Activated T-cell treated with anti-CD3 and anti-CD28 coated beads, Interleukin-2, amount 50 U/mL, for 1 hour (primary cell): ENCODE data around the gene MAP3K20.
"Not testable (repeated sequence)": the region's sequence is repeated elsewhere in the genome, so short reads cannot be mapped to it uniquely, and the experiment has no call there.

Experiments
- DNase-seq: peaks from one replicate; pipeline ENCODE4 v3.0.0-alpha.2; 2020

The MAP3K20 gene

DNA sequence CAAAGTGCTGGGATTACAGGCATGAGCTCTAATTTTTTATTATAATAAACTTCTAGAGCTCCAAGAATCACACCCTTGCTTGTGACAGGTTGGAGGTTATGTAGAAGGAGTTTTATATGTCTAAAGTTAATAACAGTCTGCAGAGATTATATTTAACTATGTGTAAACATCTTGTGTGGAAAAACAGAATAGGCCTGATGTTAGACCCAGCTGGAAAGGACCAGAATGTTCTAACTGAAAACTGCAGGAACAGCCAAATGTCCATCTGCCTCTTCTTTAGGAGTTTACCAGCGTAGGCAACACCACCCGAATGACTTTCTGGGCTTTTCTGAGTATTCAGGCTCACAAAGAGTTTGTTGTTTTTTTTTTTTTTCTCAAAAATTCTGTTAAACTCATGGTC is 211.9 kb downstream of the MAP3K20 start:
- DNase-seq: no peak

DNA sequence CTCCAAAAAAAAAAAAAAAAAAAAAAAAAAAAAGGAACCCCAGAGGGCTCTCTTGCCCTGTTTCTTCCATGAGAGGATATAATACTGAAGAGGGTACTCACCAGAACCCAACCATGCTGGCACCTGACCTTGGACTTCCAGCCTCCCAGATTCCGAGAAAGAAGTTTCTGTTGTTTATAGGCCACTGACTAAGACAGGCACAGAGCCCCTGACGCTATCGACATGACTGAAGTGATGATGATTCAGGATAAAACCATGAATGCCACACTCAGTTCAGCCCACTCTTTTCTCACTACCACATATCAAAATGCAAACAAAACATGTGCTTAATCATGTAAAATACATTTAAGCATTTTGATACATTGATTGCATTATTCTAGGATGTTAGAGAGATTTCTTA is 212.9 kb downstream of the MAP3K20 start:
- no peak for DNase-seq

- DNase-seq: no peak
Observed at GRCh38 chr2:173290046-173290445, 214.4 kb downstream of the MAP3K20 start.

DNA sequence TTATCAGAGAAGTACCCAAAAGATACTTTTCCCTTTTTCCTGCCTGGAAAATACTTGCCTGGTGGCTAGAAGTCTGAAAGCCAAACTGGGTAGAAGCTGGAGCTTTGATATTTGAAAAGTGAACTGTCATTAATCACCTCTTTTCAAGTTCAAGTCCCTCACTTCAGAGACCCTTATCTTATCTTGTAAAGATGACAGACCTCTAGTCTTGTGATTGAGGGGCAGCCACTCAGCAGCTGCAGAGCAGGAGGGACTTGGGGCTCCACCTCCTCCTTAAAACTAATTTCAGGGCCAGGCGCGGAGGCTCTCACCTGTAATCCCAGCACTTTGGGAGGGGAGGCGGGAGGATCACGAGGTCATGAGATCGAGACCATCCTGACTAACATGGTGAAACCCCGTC is 214.9 kb downstream of the MAP3K20 start:
- no peak for DNase-seq

DNA sequence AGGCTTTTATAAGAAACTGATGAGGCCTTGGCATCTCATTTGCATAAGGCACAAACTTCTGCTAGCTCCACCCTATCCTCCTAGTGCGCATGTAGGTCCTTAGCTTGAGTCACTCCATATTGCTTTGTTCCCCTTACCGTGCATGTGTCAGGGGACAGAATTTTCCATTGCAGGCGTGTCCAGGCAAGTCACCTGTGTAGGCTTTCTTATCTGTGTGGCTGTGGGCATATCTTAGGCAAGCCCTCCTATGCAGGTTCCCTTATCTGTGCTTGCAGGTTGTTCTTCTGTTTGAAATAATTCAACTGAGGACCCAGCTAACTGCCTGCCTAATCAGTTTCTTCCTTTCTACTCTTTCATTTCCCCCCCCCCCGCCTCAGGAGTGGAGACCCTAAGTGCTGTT is 215.8 kb downstream of the MAP3K20 start:
- DNase-seq: no peak

DNA sequence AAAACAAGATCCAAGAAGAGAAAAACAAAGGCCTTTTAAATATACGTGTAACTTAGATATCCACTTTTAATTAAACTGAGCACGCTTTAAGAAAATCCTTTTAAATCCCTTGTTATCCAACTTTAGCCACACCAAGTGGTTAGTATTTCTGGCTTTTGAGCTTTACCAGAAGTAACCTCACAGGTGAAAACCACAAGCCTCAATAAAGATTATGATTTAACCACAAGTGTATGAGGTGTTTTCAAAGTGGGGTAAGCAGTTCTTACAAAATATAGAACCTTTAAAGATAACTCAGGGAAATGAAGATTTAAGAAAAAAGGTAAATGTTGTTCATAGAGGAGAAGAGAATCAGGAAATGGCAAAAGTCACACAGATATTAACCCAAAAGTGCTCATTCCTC is 220.6 kb downstream of the MAP3K20 start:
- no peak for DNase-seq

GRCh38 chr2:173298536-173299097 is 223.0 kb downstream of the MAP3K20 start:
- DNase-seq: no peak

GRCh38 chr2:173299764-173300163 is 224.1 kb downstream of the MAP3K20 start:
- no peak for DNase-seq

- no peak for DNase-seq
Observed at GRCh38 chr2:173300458-173300857, 224.8 kb downstream of the MAP3K20 start.

- DNase-seq: not testable (repeated sequence)
Observed at GRCh38 chr2:173301549-173301948, 225.9 kb downstream of the MAP3K20 start.

- no peak for DNase-seq
Observed at GRCh38 chr2:173305303-173305702, 229.7 kb downstream of the MAP3K20 start.

DNA sequence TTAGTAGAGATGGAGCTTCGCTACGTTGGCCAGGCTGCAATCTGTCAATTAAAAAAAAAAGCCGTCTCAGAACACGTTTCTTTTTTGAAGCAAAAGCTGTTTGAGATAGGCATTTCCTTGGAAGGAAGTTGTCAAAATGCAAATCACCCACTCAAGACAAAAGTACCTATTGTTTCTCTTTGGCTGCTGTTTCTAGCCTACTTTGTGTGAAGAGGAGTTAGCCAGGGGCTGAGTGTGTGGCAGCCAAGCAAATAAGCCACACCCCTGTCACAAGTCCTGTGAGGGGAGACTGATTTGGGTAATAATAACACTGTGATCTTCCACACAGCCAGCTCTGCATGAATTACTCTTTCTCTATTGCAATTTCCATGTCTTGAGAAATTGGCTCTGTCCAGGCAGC is 231.6 kb downstream of the MAP3K20 start:
- no peak for DNase-seq

DNA sequence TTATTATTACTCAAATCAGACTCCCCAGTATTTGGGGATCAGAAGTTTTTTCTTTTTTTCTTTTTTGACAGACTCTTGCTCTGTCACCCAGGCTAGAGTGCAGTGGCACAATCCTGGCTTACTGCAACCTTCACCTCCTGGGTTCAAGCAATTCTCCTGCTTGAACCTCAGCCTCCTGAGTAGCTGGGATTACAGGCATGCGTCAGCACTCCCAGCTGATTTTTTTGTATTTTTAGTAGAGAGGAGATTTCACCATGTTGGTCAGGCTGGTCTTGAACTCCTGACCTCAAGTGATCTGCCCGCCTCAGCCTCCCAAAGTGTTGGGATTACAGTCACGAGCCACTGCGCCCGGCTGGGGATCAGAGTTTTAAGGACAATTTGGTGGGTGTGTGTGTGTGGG is 233.7 kb downstream of the MAP3K20 start:
- not testable (repeated sequence) for DNase-seq

GRCh38 chr2:173311844-173312606 is 236.4 kb downstream of the MAP3K20 start:
- no peak for DNase-seq
